ENCODE measurements around the gene LTK.
A peak's percentile ranks its signal among the peaks of the same experiment; 100 is the strongest.

The LTK gene

GRCh38 chr15:41498657-41499056, 15.0 kb downstream of the LTK start:
- no peak for DNase-seq (ENCODE audit: low read depth)

GRCh38 chr15:41495736-41496599, 17.7 kb downstream of the LTK start:
- no peak for DNase-seq (ENCODE audit: low read depth)

- no peak for DNase-seq (ENCODE audit: low read depth)
Observed at GRCh38 chr15:41494922-41495735, 18.5 kb downstream of the LTK start.

- no peak for DNase-seq (ENCODE audit: low read depth)
Observed at GRCh38 chr15:41494190-41494921, 19.3 kb downstream of the LTK start.

- no peak for DNase-seq (ENCODE audit: low read depth)
Observed at GRCh38 chr15:41493902-41494189, 19.8 kb downstream of the LTK start.

- DNase-seq (ENCODE audit: low read depth), result no peak
Observed at GRCh38 chr15:41493205-41493901, 20.3 kb downstream of the LTK start, which contains the start of gene ITPKA. Gene ITPKA, plus strand, starts transcription at chr15:41493874. Its CDS starts 54 bp downstream, at chr15:41493928.

- no peak for DNase-seq (ENCODE audit: low read depth)
Observed at GRCh38 chr15:41492597-41493204, 20.9 kb downstream of the LTK start.

GRCh38 chr15:41491889-41492288, 21.7 kb downstream of the LTK start:
- no peak for DNase-seq (ENCODE audit: low read depth)

- DNase-seq (ENCODE audit: low read depth), result peak; percentile 89
Observed at GRCh38 chr15:41490355-41490754, 23.3 kb downstream of the LTK start.

- no peak for DNase-seq (ENCODE audit: low read depth)
Observed at GRCh38 chr15:41489641-41490040, 24.0 kb downstream of the LTK start.

- no peak for DNase-seq (ENCODE audit: low read depth)
Observed at GRCh38 chr15:41487802-41488201, 25.8 kb downstream of the LTK start.

GRCh38 chr15:41487381-41487780, 26.2 kb downstream of the LTK start:
- no peak for DNase-seq (ENCODE audit: low read depth)

- DNase-seq (ENCODE audit: low read depth), result no peak
Observed at GRCh38 chr15:41486286-41486685, 27.3 kb downstream of the LTK start.

GRCh38 chr15:41484937-41485625, 28.5 kb downstream of the LTK start:
- no peak for DNase-seq (ENCODE audit: low read depth)

- DNase-seq (ENCODE audit: low read depth), result no peak
Observed at GRCh38 chr15:41483519-41483918, 30.1 kb downstream of the LTK start.

- no peak for DNase-seq (ENCODE audit: low read depth)
Observed at GRCh38 chr15:41483115-41483514, 30.5 kb downstream of the LTK start.

- no peak for DNase-seq (ENCODE audit: low read depth)
Observed at GRCh38 chr15:41482110-41482877, 31.3 kb downstream of the LTK start.

GRCh38 chr15:41480396-41481140, 33.1 kb downstream of the LTK start:
- DNase-seq (ENCODE audit: low read depth), result no peak

- no peak for DNase-seq (ENCODE audit: low read depth)
Observed at GRCh38 chr15:41476416-41477048, 37.1 kb downstream of the LTK start.
